DND-41 (cell line): Measurements from ENCODE around the gene POU4F3.

Source experiments
- ATAC-seq: fragments of 200-7000 bp; cut with Tn5 transposase; 3 replicates; pipeline ENCODE4 v1.9.1; 2021; ENCODE audit warnings: low read depth; ENCODE audit not compliant: insufficient read depth
- DNase-seq: peaks from one replicate; pipeline ENCODE4 v3.0.0-alpha.2; 2020
- H2AFZ ChIP-seq: 2 replicates; pipeline ENCODE4 v1.6.0; 2012; ENCODE audit warnings: low read depth, low read length
- H3K27ac ChIP-seq: 2 replicates; pipeline ENCODE4 v1.5.1; 2012; ENCODE audit warnings: low read length, inconsistent platforms
- H3K27me3 ChIP-seq: fragments of 200-600 bp; sonication (generic); 2 replicates; pipeline ENCODE4 v1.6.0; 2012; ENCODE audit warnings: low read length, mild to moderate bottlenecking, inconsistent platforms; ENCODE audit not compliant: insufficient read depth, poor library complexity
- H3K36me3 ChIP-seq: 2 replicates; pipeline ENCODE4 v1.5.1; 2012; ENCODE audit warnings: low read length, inconsistent platforms; ENCODE audit not compliant: insufficient read depth
- H3K4me1 ChIP-seq: 2 replicates; pipeline ENCODE4 v1.5.1; 2012; ENCODE audit warnings: mild to moderate bottlenecking, low read length; ENCODE audit not compliant: insufficient read depth
- H3K4me2 ChIP-seq: 2 replicates; pipeline ENCODE4 v1.6.0; 2012; ENCODE audit warnings: mild to moderate bottlenecking, moderate library complexity, low read length, inconsistent platforms; ENCODE audit not compliant: insufficient read depth
- H3K4me3 ChIP-seq, 2 experiments: fragments of 200-600 bp in 1 of 2; shearing (Covaris generic) in 1 of 2; 2 replicates each; pipeline ENCODE4 v1.5.1; 2012 to 2016; ENCODE audit warnings: inconsistent platforms in 2 of 2, low read length in 2 of 2, mild to moderate bottlenecking in 2 of 2, low read depth in 1 of 2, moderate library complexity in 1 of 2
- H3K79me2 ChIP-seq: 2 replicates; pipeline ENCODE4 v1.6.0; 2012; ENCODE audit warnings: low read length, inconsistent platforms; ENCODE audit not compliant: insufficient read depth
- H3K9ac ChIP-seq: 2 replicates; pipeline ENCODE4 v1.6.0; 2012; ENCODE audit warnings: low read depth, mild to moderate bottlenecking, inconsistent platforms, low read length, moderate library complexity
- H3K9me3 ChIP-seq: 2 replicates; pipeline ENCODE4 v1.5.1; 2012; ENCODE audit warnings: low read length, moderate library complexity, mild to moderate bottlenecking, inconsistent platforms; ENCODE audit not compliant: insufficient read depth, severe bottlenecking
- H4K20me1 ChIP-seq: 2 replicates; pipeline ENCODE4 v1.6.0; 2012; ENCODE audit warnings: low read length; ENCODE audit not compliant: insufficient read depth
- CTCF ChIP-seq: IDR thresholded peaks from 2 replicates; pipeline ENCODE4 v1.5.1; 2012; ENCODE audit warnings: borderline replicate concordance, low read length, moderate library complexity, mild to moderate bottlenecking; ENCODE audit not compliant: poor library complexity, severe bottlenecking; ENCODE audit errors: extremely low read depth
- EZH2 ChIP-seq: IDR thresholded peaks from 3 replicates; pipeline ENCODE4 v1.6.1; 2012; ENCODE audit warnings: borderline replicate concordance, low read depth, mild to moderate bottlenecking, moderate library complexity, low read length, inconsistent platforms; ENCODE audit not compliant: severe bottlenecking

POU4F3 gene

DNA sequence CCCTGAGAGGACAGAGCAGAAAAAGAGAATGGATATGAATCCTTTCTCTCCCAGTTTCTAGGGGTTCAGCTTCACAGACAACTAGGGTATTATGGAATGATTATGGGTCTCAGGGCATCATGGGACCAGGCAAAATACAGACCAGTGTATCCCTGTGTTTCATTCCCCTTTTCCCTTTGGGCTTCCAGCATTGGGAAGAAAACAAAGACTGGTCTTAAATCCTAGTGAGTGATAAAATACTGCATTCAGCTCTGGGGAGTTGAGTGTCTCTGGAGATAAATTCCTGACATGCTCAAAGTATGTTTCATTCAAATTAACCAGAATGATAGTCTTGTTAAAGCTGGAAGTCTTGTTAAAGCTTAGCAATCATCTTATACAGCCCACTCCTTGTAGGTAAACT lies 2.4 kb upstream of the POU4F3 start:
- Histone ChIP-seq H3K4me2 (no peak overlapping the region), H3K4me1 (no peaks in the 10 kb centered on the region), H2AFZ (no peak overlapping the region), H3K79me2 (no peaks in the 10 kb centered on the region), H3K9me3 (no peaks in the 10 kb centered on the region), H3K4me3 (no peak overlapping the region), H3K9ac (no peak overlapping the region), H3K36me3 (no peaks in the 10 kb centered on the region), H4K20me1 (no peaks in the 10 kb centered on the region; the same call in 1 of the 2 replicates), H3K27me3 (no peaks in the 10 kb centered on the region), H3K27ac (no peak overlapping the region)
- no peak for TF ChIP-seq CTCF
- ATAC-seq (no peak), DNase-seq (no peak)

- Histone ChIP-seq H3K27ac (no peak overlapping the region), H3K9ac (no peak overlapping the region), H3K4me1 (no peaks in the 10 kb centered on the region), H3K4me3 (no peak overlapping the region), H3K36me3 (no peaks in the 10 kb centered on the region), H4K20me1 (no peaks in the 10 kb centered on the region; the same call in 1 of the 2 replicates), H3K4me2 (no peak overlapping the region), H2AFZ (no peak overlapping the region), H3K9me3 (no peaks in the 10 kb centered on the region), H3K79me2 (no peaks in the 10 kb centered on the region), H3K27me3 (no peaks in the 10 kb centered on the region)
- no peak for TF ChIP-seq EZH2
- no peak for TF ChIP-seq CTCF
- no peak for ATAC-seq
- no peak for DNase-seq
Measured at GRCh38 chr5:146337264-146337904, 1.3 kb upstream of the POU4F3 start.

DNA sequence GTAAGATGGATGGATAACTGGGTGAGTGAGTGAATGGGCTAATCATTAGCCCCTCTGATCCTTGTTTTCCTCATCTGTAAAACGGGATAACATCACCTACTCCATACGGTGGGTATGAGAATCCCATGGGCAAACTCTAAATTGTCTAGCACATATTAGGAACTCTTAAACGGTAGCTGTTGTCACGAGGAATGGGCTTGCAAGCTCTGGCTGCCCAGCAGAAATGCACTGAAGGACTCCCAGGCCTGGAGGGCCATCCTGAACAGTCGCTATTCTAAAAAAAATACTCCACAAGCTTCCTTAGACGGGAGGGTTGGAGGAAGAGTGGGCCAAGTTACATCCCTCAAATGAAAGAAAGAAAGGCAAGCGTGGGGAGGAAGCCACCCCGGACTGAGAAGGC lies 711 bp upstream of the POU4F3 start:
- Histone ChIP-seq H3K9me3 (no peaks in the 10 kb centered on the region), H3K27me3 (no peaks in the 10 kb centered on the region), H2AFZ (no peak overlapping the region), H3K4me2 (no peak overlapping the region), H3K4me3 (no peak overlapping the region), H4K20me1 (no peaks in the 10 kb centered on the region; the same call in 1 of the 2 replicates), H3K79me2 (no peaks in the 10 kb centered on the region), H3K9ac (no peak overlapping the region), H3K27ac (no peak overlapping the region), H3K36me3 (no peaks in the 10 kb centered on the region), H3K4me1 (no peaks in the 10 kb centered on the region)
- DNase-seq (no peak), ATAC-seq (no peak)
- TF ChIP-seq EZH2, result no peak

- no peak overlapping the region for H3K4me3 ChIP-seq
- no peak overlapping the region for H3K9ac ChIP-seq
- H3K27ac ChIP-seq, result no peak overlapping the region
- no peaks in the 10 kb centered on the region; the same call in 1 of the 2 replicates for H4K20me1 ChIP-seq
- no peak overlapping the region for H2AFZ ChIP-seq
- TF ChIP-seq EZH2 (no peak), CTCF (no peak)
- H3K4me1 ChIP-seq, result no peaks in the 10 kb centered on the region
- no peak overlapping the region for H3K4me2 ChIP-seq
- no peaks in the 10 kb centered on the region for H3K27me3 ChIP-seq
- H3K9me3 ChIP-seq, result no peaks in the 10 kb centered on the region
- ATAC-seq (no peak), DNase-seq (no peak)
- H3K36me3 ChIP-seq, result no peaks in the 10 kb centered on the region
- H3K79me2 ChIP-seq, result no peaks in the 10 kb centered on the region
Measured at GRCh38 chr5:146339715-146340259, 1.1 kb downstream of the POU4F3 start.
